ENCODE results near the gene FOXL2. TPM values are rescaled to one million over a fixed set of nuclear protein-coding genes. Genes with fewer than 3 reads are reported as not detected.

Gene FOXL2
- total RNA-seq, 1 experiment from 2014 or later = 1.2 TPM

Other genes starting within 250 kb of the FOXL2 start
- gene PIK3CB, start 112.2 kb downstream of the FOXL2 start, total RNA-seq (2014; rRNA removed; shearing (Covaris generic)) = 11.6 and 12.1 TPM in 2 replicates
- gene FOXL2NB, start 80 bp upstream of the FOXL2 start, total RNA-seq (2014; rRNA removed; shearing (Covaris generic)) = 2.3 and 2.6 TPM in 2 replicates
- gene PRR23A, start 59.1 kb upstream of the FOXL2 start, total RNA-seq (2014; rRNA removed; shearing (Covaris generic)) = not detected in 2 replicates
- not detected in 2 replicates for gene PRR23B, start 73.8 kb upstream of the FOXL2 start, total RNA-seq (2014; rRNA removed; shearing (Covaris generic))
- gene PRR23C, start 97.8 kb upstream of the FOXL2 start, total RNA-seq (2014; rRNA removed; shearing (Covaris generic)) = not detected in 2 replicates